H1 (cell line): Measurements from ENCODE around the gene ASAP3. TPM values are rescaled to one million over a fixed set of nuclear protein-coding genes. Genes with fewer than 3 reads are reported as not detected.

Experiments used
- ATF2 ChIP-seq: IDR thresholded peaks from 2 replicates; pipeline ENCODE4 v1.6.1; 2012; ENCODE audit warnings: low read length, inconsistent platforms
- CHD1 ChIP-seq: IDR thresholded peaks from 2 replicates; pipeline ENCODE4 v1.6.1; 2012; ENCODE audit warnings: low read depth, low read length, improper control_type of control experiment
- CHD7 ChIP-seq: fragments of 300-600 bp; sonication (generic); IDR thresholded peaks from 2 replicates; pipeline ENCODE4 v1.7.1; 2012; ENCODE audit warnings: low read length, moderate library complexity, mild to moderate bottlenecking, inconsistent platforms; ENCODE audit not compliant: insufficient replicate concordance
- JUN ChIP-seq: IDR thresholded peaks from 2 replicates; pipeline ENCODE4 v1.6.1; 2011; ENCODE audit warnings: low read depth, mild to moderate bottlenecking, improper control_type of control experiment, low read length
- KDM4A ChIP-seq: IDR thresholded peaks from one replicate; pipeline ENCODE4 v1.7.1; 2012; ENCODE audit warnings: low read depth, mild to moderate bottlenecking, moderate library complexity, low read length, inconsistent platforms; ENCODE audit not compliant: severe bottlenecking
- PHF8 ChIP-seq: fragments of 200-600 bp; sonication (generic); conservative IDR thresholded peaks from 2 replicates; pipeline ENCODE4 v1.7.1; 2012; ENCODE audit warnings: low read depth, mild to moderate bottlenecking, inconsistent platforms, low read length, moderate library complexity
- SIRT6 ChIP-seq: IDR thresholded peaks from one replicate; pipeline ENCODE4 v1.7.1; 2012; ENCODE audit warnings: low read length, inconsistent platforms
- ZNF274 ChIP-seq: IDR thresholded peaks from 2 replicates; pipeline ENCODE4 v1.7.0; 2012; ENCODE audit warnings: low read length, borderline replicate concordance; ENCODE audit errors: extremely low read depth
- polyA plus RNA-seq, 7 experiments: library from polyadenylated mRNA; depleted of rRNA in 3 of 7; stranded (reverse) in 5 of 7; unstranded in 2 of 7; fragments of >200 nt in 5 of 7; fragments of 200-250 nt in 2 of 7; gene quantifications; 1 replicate in 5 of 7; 2 replicates in 1 of 7; 4 replicates in 1 of 7; pipeline versions ENCODE4 v1.2.1 to v1.2.3, GENCODE V29; 2011 to 2013; ENCODE audit warnings: missing spikeins in 2 of 7, mixed read lengths in 2 of 7
- total RNA-seq: library from RNA; stranded (reverse); fragmentation: NEBNext Ultra II Directional; extraction: Animal tissue kit (Norgen Biotek cat#: 25700); gene quantifications from 2 replicates; pipeline ENCODE4 v1.2.1, GENCODE V29; 2021

The ASAP3 gene
- total and polyA plus RNA-seq, 2 of the 8 experiments (the other 6 are each of a cell fraction or from before 2014, with no cell fraction given): 53.1 to 58.0 TPM

GRCh38 chr1:23449958-23450357 lies 34.0 kb downstream of the ASAP3 start (continued):
- TF ChIP-seq CHD7 (no peak), KDM4A (no peak), ZNF274 (no peak), JUN (no peak), PHF8 (no peak), ATF2 (no peak), CHD1 (no peak), SIRT6 (no peak)
